Activated naive CD8-positive, alpha-beta T cell treated with anti-CD3 and anti-CD28 coated beads, Interleukin-2, amount 10 ng/mL, durations not matched to agents 7 days and 5 days (primary cell): ENCODE data around the gene SRCIN1. TPM values are rescaled to one million over a fixed set of nuclear protein-coding genes. Genes with fewer than 3 reads are reported as not detected.
"Not testable (repeated sequence)": the region's sequence is repeated elsewhere in the genome, so short reads cannot be mapped to it uniquely, and the experiment has no call there.

Experiments
- ATAC-seq: fragments of 150-1000 bp; cut with Tn5 transposase; one replicate; pipeline ENCODE4 v1.10.0; 2021; ENCODE audit warnings: low read depth, moderate library complexity
- POLR2A ChIA-PET: fragments of 350-600 bp; sonication (Branson Sonifier 250); formaldehyde crosslinking; loops from one replicate; lab custom pipeline; 2021; ENCODE audit warnings: antibody characterized with exemption; lab: Charles Lee
- DNase-seq: peaks from one replicate; pipeline ENCODE4 v3.0.0; 2021
- H3K27ac Mint-ChIP-seq: one replicate; pipeline ENCODE4 v1.8.0; 2022; ENCODE audit warnings: mild to moderate bottlenecking, mixed read lengths
- H3K27me3 Mint-ChIP-seq: one replicate; pipeline ENCODE4 v1.8.0; 2022; ENCODE audit warnings: mild to moderate bottlenecking, moderate library complexity, mixed read lengths
- H3K36me3 Mint-ChIP-seq: one replicate; pipeline ENCODE4 v1.8.0; 2021; ENCODE audit warnings: mild to moderate bottlenecking, mixed read lengths
- H3K4me1 Mint-ChIP-seq: one replicate; pipeline ENCODE4 v1.8.0; 2021; ENCODE audit warnings: mixed read lengths
- H3K4me3 Mint-ChIP-seq: one replicate; pipeline ENCODE4 v1.8.0; 2022; ENCODE audit warnings: mild to moderate bottlenecking, moderate library complexity, mixed read lengths
- H3K9me3 Mint-ChIP-seq: one replicate; pipeline ENCODE4 v1.8.0; 2021; ENCODE audit warnings: mixed read lengths
- total RNA-seq, 2 experiments: library from RNA; stranded (reverse); gene quantifications; one replicate each; pipeline ENCODE4 v1.2.3, GENCODE V29; 2021

The SRCIN1 gene
- total RNA-seq, 2 experiments from 2014 or later = 0.11 TPM; not detected in 1

DNA sequence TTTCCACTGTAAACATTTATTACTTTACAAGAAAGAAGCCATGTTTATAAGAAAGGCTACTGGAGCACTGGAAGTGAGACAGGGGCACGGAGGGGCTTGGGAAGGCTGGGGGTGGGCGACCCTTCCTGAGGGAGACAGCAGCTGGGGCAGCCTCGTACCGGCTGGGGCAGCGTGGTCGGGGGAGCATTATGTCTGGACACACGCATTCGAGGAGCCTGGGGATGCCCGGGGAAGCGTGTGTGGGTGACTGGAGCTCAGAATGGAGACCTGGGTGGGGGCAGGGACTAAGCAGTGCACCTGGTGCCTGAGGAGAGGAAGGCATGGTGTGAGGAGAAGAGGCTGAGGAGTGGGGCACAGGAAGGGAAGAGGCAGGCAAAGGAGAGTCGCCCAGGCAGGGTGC is 64.5 kb downstream of the SRCIN1 start:
- Mint-ChIP-seq H3K4me1 (no peaks in the 10 kb centered on the region), H3K9me3 (no peaks in the 10 kb centered on the region), H3K27ac (no peak overlapping the region), H3K4me3 (no peak overlapping the region), H3K36me3 (no peaks in the 10 kb centered on the region), H3K27me3 (peaks cover 3% of the 10 kb centered on the region)
- POLR2A ChIA-PET = interaction anchor here (0.7 kb wide), 1 partner anchor 28 kb away, joined by 5 read pairs; no protein-coding TSS in a partner anchor
- no peak for ATAC-seq
- DNase-seq = no peak

DNA sequence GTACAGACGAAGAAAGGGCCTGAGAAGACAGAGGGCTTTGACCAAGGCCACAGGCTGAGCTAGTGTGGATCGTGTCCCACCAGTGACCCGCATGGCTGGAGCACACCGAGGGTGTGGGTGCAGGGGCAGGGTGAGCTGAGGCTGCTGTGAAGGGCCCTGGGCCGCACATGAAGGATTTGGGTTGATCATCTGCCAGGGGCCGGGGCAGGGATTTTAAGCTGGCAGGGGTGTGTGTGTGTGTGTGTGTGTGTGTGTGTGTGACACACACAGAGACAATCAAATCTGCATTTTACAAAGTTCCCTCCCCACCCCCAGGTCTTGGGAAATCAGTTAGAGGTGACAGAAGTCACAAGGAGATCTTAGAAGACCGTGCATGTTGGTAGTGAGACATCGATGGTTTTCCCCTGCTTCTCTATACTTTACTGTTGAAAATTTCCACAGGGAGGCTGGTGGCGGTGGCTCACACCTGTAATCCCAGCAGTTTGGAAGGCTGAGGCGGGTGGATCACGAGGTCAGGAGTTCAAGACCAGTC is 65.2 kb downstream of the SRCIN1 start:
- H3K9me3 Mint-ChIP-seq = no peaks in the 10 kb centered on the region
- H3K36me3 Mint-ChIP-seq = no peaks in the 10 kb centered on the region
- H3K4me1 Mint-ChIP-seq = no peaks in the 10 kb centered on the region
- H3K27ac Mint-ChIP-seq = no peak overlapping the region
- POLR2A ChIA-PET = no interaction called here
- no peak overlapping the region for H3K4me3 Mint-ChIP-seq
- DNase-seq = no peak
- peaks cover 6% of the 10 kb centered on the region for H3K27me3 Mint-ChIP-seq
- no peak for ATAC-seq

DNA sequence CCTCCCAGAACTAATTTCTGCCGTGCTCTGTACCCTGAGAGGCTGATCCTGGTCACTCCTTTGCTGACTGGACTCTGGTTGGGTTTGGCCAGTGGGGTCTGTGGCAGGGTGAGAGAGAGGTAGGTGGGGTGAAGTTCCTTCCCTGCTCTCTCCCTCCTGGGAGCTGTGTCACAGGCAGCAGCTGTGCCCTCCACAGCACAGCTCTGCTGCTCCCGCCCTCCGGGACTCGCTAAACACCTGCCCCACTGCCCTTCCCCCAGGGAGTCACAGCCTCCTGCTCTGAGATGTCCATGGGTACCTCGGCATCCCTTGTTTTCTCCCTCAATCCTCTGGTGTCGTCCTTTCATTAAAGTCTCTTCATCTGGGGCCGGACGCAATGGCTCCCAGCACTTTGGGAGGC is 66.4 kb downstream of the SRCIN1 start:
- Mint-ChIP-seq H3K9me3 (no peaks in the 10 kb centered on the region), H3K4me1 (no peaks in the 10 kb centered on the region), H3K27ac (no peak overlapping the region), H3K36me3 (no peaks in the 10 kb centered on the region), H3K27me3 (peaks cover 9% of the 10 kb centered on the region), H3K4me3 (no peak overlapping the region)
- no peak for ATAC-seq
- POLR2A ChIA-PET = no interaction called here
- DNase-seq = no peak

DNA sequence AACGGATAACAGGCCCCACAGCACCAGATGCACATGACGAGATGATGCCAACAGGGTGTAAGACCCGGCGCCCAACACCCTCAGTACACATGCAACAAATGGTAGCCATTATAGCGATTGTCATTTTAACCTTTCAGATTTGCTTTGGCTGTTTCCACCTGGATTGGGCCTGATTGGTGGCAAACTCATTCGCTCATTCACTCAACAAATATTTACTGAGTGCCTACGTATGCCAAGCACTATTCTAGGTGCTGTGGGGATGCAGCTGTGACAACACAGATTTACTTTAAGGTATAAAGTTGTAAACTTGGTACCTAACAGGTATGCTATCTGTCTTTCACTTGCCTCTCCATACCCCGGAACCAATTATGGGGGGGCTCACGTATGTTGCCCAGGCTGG is 66.8 kb downstream of the SRCIN1 start:
- Mint-ChIP-seq H3K4me3 (no peak overlapping the region), H3K27me3 (peaks cover 11% of the 10 kb centered on the region), H3K27ac (no peak overlapping the region), H3K36me3 (no peaks in the 10 kb centered on the region), H3K9me3 (no peaks in the 10 kb centered on the region), H3K4me1 (no peaks in the 10 kb centered on the region)
- DNase-seq (no peak), ATAC-seq (no peak)
- POLR2A ChIA-PET = no interaction called here

DNA sequence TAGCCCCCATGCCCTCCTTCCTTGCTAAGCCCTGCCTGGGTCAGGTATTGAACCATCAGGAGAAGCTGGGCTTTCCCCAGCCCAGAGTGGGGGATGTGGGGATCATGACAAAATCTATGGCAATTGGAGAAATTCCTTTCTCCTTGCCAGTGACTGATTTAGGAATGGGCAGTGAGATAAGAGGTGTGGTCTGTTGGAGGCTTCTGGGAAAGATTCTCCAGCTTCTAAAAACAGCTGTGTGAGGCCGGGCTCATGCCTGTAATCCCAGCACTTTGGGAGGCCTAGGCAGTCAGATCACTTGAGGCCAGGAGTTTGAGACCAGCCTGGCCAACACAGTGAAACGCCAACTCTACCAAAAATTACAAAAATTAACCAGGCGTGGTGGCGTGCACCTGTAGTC is 69.1 kb downstream of the SRCIN1 start:
- H3K9me3 Mint-ChIP-seq = no peaks in the 10 kb centered on the region
- ATAC-seq (no peak), DNase-seq (no peak)
- H3K27me3 Mint-ChIP-seq = peaks cover 11% of the 10 kb centered on the region
- no peaks in the 10 kb centered on the region for H3K4me1 Mint-ChIP-seq
- H3K4me3 Mint-ChIP-seq = no peak overlapping the region
- no peak overlapping the region for H3K27ac Mint-ChIP-seq
- no peaks in the 10 kb centered on the region for H3K36me3 Mint-ChIP-seq
- POLR2A ChIA-PET = no interaction called here

DNA sequence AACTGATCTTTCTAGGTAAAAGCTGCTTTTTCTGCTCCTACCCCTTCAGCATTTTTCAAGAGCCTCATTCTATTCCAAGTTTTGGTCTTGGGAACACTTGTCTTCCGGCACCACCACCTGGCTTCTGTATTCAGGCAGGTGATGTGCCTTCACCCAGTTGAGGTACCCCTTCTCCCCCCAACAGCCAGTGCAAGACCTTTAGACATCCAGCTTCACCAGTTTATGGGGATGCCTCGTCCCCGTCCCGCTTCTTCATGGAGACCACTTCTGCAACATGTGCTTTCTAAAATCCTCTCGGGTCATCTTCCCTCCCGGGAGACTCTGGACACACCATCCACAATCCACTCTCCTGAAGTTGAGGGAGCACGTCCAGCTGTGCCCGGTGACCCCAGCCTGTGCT is 69.9 kb downstream of the SRCIN1 start:
- no peak for DNase-seq
- H3K4me1 Mint-ChIP-seq = no peaks in the 10 kb centered on the region
- POLR2A ChIA-PET = no interaction called here
- H3K27ac Mint-ChIP-seq = no peak overlapping the region
- no peaks in the 10 kb centered on the region for H3K36me3 Mint-ChIP-seq
- H3K27me3 Mint-ChIP-seq = peaks cover 11% of the 10 kb centered on the region
- ATAC-seq = no peak
- no peak overlapping the region for H3K4me3 Mint-ChIP-seq
- no peaks in the 10 kb centered on the region for H3K9me3 Mint-ChIP-seq

DNA sequence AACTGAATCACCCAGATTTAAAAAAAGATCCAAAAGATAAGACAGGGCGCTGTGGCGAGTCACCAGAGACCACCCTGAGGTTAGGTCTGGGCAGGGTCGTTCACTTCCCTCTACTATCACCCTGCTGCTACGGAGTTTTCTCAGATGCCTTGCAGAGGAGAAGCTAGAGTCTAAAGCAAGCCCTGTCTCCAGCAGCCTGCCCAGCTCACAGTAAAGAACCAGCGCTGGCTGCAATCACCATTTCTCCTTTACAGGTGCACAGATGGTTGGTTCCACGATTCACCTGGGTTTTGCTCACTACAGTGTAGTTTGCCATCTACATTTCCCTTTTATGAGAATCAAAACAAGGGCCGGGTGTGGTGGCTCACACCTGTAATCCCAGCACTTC is 71.3 kb downstream of the SRCIN1 start:
- Mint-ChIP-seq H3K4me1 (no peaks in the 10 kb centered on the region), H3K4me3 (no peak overlapping the region), H3K27me3 (peaks cover 12% of the 10 kb centered on the region), H3K36me3 (no peaks in the 10 kb centered on the region), H3K9me3 (no peaks in the 10 kb centered on the region), H3K27ac (no peak overlapping the region)
- no peak for ATAC-seq
- POLR2A ChIA-PET = interaction anchor here (0.6 kb wide), 1 partner anchor 68 kb away, joined by 3 read pairs; no protein-coding TSS in a partner anchor
- DNase-seq = no peak

DNA sequence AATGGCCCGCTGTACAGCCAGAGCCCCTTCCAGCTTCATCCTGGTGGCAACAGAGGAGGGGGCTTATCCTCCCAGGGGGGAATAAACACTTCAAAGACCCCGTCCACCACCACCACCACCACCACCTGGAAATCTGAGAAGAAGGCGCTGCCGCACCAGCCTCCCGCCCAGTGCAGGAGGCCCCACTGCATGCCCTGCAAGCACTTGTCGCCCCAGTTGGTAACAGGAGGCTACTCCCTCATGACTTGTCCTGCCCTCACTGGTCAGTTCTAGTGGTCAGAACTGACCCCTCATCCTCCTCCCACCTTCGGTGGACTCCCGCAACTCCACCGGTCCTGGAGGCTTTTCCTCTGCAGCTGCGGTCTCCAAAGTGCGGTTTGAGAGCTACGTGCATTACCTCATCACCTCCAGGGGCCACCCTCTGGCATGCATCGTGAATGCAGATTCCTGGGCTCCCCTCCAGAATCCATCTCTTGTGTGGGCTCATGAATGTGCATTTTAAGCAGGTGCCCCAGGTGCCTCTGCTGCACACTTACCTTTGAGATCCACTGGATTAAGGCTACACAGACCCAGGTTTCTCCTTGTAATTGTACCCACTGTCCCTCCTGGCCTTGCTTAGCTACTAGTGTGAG is 71.8 kb downstream of the SRCIN1 start:
- Mint-ChIP-seq H3K36me3 (no peaks in the 10 kb centered on the region), H3K27ac (no peak overlapping the region), H3K4me1 (no peaks in the 10 kb centered on the region), H3K9me3 (no peaks in the 10 kb centered on the region), H3K27me3 (peaks cover 12% of the 10 kb centered on the region), H3K4me3 (no peak overlapping the region)
- POLR2A ChIA-PET = interaction anchor here (0.6 kb wide), 1 partner anchor 69 kb away, joined by 3 read pairs; no protein-coding TSS in a partner anchor
- DNase-seq (no peak), ATAC-seq (no peak)

DNA sequence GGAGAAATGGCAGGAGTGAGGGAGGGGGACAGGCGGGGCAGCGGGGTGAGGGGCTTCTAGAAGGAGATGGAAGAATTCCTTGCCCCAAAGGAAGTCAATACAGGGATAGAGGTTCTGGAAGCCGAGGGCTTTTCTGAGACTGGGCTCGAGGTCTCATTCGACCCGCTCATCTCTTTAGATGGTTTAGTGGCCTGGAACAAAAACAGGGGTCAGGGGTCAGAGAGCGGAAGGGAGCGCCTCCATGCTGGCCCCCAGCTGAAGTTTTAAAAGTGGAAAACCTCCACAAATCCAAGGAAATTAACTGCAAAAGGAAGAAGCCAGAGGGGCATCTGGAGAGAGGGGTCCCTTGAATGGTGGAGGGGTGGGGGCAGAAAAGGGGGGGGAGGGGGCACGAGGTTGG is 72.5 kb downstream of the SRCIN1 start:
- POLR2A ChIA-PET = no interaction called here
- H3K4me1 Mint-ChIP-seq = no peaks in the 10 kb centered on the region
- H3K4me3 Mint-ChIP-seq = no peak overlapping the region

DNA sequence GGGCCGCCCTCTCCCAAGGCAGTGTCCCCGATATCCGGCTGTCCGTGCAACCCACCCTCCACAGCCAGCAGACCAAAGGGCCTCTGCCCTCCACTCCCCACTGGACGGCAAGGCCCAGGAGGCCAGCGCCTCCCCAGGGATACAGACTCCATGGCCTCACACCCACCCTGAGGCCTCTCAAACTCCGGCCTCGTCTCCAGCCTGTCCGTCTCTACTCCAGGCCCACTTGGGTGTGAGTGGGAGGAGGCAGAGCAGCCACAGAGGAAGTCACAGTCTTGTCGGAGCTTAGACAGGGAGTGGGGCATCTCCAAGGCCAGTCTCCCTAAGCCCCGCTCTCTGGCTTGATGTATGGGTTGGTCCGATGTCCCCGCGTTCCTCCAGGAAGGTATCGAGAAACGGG is 73.3 kb downstream of the SRCIN1 start:
- Mint-ChIP-seq H3K4me1 (no peaks in the 10 kb centered on the region), H3K4me3 (no peak overlapping the region), H3K27me3 (peaks cover 17% of the 10 kb centered on the region), H3K9me3 (no peaks in the 10 kb centered on the region), H3K27ac (no peak overlapping the region), H3K36me3 (no peaks in the 10 kb centered on the region)
- no peak for DNase-seq
- POLR2A ChIA-PET = no interaction called here
- no peak for ATAC-seq

More for the DNA sequence above, 72.5 kb downstream of the SRCIN1 start:
- ATAC-seq = no peak
- DNase-seq = no peak
- no peak overlapping the region for H3K27ac Mint-ChIP-seq
- no peaks in the 10 kb centered on the region for H3K36me3 Mint-ChIP-seq
- H3K27me3 Mint-ChIP-seq = peaks cover 16% of the 10 kb centered on the region
- H3K9me3 Mint-ChIP-seq = no peaks in the 10 kb centered on the region

DNA sequence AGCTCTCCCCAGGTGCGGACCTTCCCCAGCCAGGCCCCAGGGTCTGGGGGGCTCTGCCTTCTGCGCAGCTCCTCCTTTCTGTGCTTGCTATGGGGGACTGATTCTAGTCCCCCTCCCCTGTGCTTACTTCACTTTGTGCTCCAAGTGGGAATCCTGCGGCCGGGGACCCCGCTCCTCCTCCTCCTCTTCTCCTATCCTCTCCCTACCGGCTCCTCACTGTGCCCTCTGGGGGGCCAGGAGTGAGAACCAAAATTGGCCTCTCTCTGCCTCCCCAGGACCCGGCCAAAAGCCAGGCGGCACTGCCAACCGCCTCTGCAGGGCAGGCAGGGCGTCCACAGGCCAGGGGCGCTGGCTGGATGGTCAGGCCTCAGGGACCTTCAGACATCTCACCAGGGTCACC is 74.0 kb downstream of the SRCIN1 start:
- H3K9me3 Mint-ChIP-seq, POLR2A ChIA-PET, H3K36me3 Mint-ChIP-seq, H3K4me3 Mint-ChIP-seq, DNase-seq, H3K27ac Mint-ChIP-seq, H3K4me1 Mint-ChIP-seq, ATAC-seq: not testable (repeated sequence)
- H3K27me3 Mint-ChIP-seq = peaks cover 17% of the 10 kb centered on the region

DNA sequence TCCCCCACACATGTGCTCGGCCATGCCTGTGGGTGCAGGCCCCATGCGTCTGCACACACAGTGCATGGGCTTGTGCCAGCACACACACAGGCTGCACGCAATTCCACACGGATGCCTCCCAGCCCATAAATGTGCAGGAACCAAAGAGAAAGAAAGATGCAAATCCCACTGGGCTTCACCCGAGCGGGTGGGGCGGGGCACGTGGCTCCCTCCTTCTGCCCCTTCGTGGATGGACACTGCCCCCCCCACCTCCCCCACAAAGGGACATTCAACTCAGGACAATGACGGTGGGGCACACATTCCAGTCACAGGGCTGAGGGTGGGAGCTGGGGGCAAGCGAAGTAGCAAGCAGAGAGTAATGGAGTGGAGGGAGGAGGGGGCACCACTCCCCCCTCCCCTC is 74.9 kb downstream of the SRCIN1 start:
- H3K27ac Mint-ChIP-seq, H3K36me3 Mint-ChIP-seq, H3K4me3 Mint-ChIP-seq, POLR2A ChIA-PET, H3K4me1 Mint-ChIP-seq, H3K9me3 Mint-ChIP-seq, ATAC-seq, DNase-seq: not testable (repeated sequence)
- peaks cover 13% of the 10 kb centered on the region for H3K27me3 Mint-ChIP-seq

DNA sequence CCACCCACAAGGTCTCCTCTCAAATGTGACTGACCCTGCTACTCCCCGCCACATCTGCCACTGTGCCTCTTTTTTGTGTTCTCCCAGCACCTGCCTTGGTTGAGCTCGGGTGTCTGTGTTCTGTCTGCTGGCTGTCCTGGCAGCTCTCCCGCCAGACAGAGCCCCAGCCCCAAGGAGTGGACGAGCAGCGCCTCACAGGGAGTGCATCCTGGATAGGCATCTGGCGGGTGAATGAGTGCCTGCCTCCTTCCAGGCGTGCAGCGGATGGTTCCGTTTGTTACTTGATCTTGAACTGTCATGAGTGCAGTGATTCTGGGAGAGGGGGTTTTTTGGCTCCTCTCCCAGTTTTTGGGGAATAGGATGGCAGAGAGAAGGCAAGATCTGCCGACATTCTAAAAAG is 77.6 kb downstream of the SRCIN1 start:
- POLR2A ChIA-PET, H3K27me3 Mint-ChIP-seq, H3K36me3 Mint-ChIP-seq: not testable (repeated sequence)

DNA sequence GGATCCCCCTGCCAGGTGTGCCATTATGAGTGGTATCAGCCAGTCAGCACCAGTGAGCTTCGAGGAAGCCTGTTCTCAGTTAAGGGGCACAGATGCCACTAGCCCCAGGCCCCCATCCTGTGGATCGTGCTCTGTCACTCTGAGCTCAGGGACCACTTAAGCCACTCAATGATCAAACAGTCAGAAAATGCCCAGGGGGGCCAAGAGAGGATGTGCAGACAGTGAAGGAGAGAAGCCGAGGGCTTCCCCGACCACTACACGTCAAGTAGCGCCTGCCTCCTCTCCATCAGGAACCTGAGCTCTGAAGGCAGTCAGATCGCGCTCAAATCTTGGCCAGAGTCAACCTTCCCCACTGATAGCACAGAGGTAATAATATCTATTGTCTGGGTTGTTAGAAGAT is 79.2 kb downstream of the SRCIN1 start:
- POLR2A ChIA-PET, H3K9me3 Mint-ChIP-seq, DNase-seq, ATAC-seq, H3K27ac Mint-ChIP-seq, H3K4me3 Mint-ChIP-seq, H3K4me1 Mint-ChIP-seq, H3K36me3 Mint-ChIP-seq: not testable (repeated sequence)
- peaks cover 14% of the 10 kb centered on the region for H3K27me3 Mint-ChIP-seq

More for the DNA sequence above, 77.6 kb downstream of the SRCIN1 start:
- H3K4me1 Mint-ChIP-seq, H3K4me3 Mint-ChIP-seq, H3K9me3 Mint-ChIP-seq, DNase-seq, H3K27ac Mint-ChIP-seq, ATAC-seq: not testable (repeated sequence)
